IMR-90 (cell line): ENCODE data around the gene MTMR4. TPM values are rescaled to one million over a fixed set of nuclear protein-coding genes. Genes with fewer than 3 reads are reported as not detected.

Experiments used
- ATAC-seq: fragments of 200-7000 bp; cut with Tn5 transposase; 2 replicates; pipeline ENCODE4 v1.9.1; 2020; ENCODE audit warnings: low read depth, mild to moderate bottlenecking, moderate library complexity
- BruUV-seq: library from RNA; stranded (reverse); fragments of 400-500 nt; replicated peaks from 2 replicates; lab custom pipeline; 2021; lab: Mats Ljungman, UMichigan
- CTCF ChIA-PET: fragments of 300-600 bp; formaldehyde crosslinking; extraction: SDS; loops from one replicate; lab custom pipeline; 2021; ENCODE audit warnings: antibody characterized with exemption; lab: Yijun Ruan, JAX
- POLR2A ChIA-PET: fragments of 300-600 bp; sonication (Branson Sonifier 250); formaldehyde crosslinking; loops from one replicate; lab custom pipeline; 2022; ENCODE audit warnings: antibody characterized with exemption; ENCODE audit not compliant: unreplicated experiment; lab: Charles Lee
- DNase-seq: peaks from one replicate; pipeline ENCODE4 v3.0.0; 2013
- H2AFZ ChIP-seq: replicated peaks from 2 replicates; pipeline ENCODE3; 2013; ENCODE audit warnings: low read length, mild to moderate bottlenecking; ENCODE audit not compliant: poor library complexity
- H2AK5ac ChIP-seq: 2 replicates; pipeline ENCODE4 v1.6.1; 2013; ENCODE audit warnings: low read depth, low read length, inconsistent platforms
- H2AK9ac ChIP-seq: replicated peaks from 2 replicates; pipeline ENCODE3; 2013; ENCODE audit warnings: mild to moderate bottlenecking, low read depth, low read length, moderate library complexity; ENCODE audit not compliant: poor library complexity
- H2BK120ac ChIP-seq: 2 replicates; pipeline ENCODE4 v1.6.1; 2013; ENCODE audit warnings: low read depth, low read length, inconsistent platforms
- H2BK15ac ChIP-seq: 3 replicates; pipeline ENCODE4 v1.6.1; 2013; ENCODE audit warnings: low read depth, low read length, inconsistent platforms
- H2BK20ac ChIP-seq: 2 replicates; pipeline ENCODE4 v1.6.1; 2013; ENCODE audit warnings: low read depth, mild to moderate bottlenecking, inconsistent platforms, low read length, moderate library complexity
- H2BK5ac ChIP-seq: 2 replicates; pipeline ENCODE4 v1.6.1; 2013; ENCODE audit warnings: mild to moderate bottlenecking, low read depth, low read length, inconsistent platforms; ENCODE audit not compliant: poor library complexity, severe bottlenecking
- H3K14ac ChIP-seq: replicated peaks from 2 replicates; pipeline ENCODE4 v1.6.1; 2013; ENCODE audit warnings: low read depth, low read length, inconsistent platforms
- H3K18ac ChIP-seq: 2 replicates; pipeline ENCODE4 v1.6.1; 2013; ENCODE audit warnings: low read depth, low read length, control low read depth
- H3K23ac ChIP-seq: 2 replicates; pipeline ENCODE4 v1.6.1; 2013; ENCODE audit warnings: low read depth, low read length, inconsistent platforms
- H3K27ac ChIP-seq: 2 replicates; pipeline ENCODE4 v1.5.1; 2013; ENCODE audit warnings: mild to moderate bottlenecking, control low read depth, low read length; ENCODE audit not compliant: insufficient read depth
- H3K27me3 ChIP-seq: 2 replicates; pipeline ENCODE4 v1.6.1; 2013; ENCODE audit warnings: low read length; ENCODE audit not compliant: control insufficient read depth, insufficient read depth
- H3K36me3 ChIP-seq: 2 replicates; pipeline ENCODE4 v1.6.1; 2013; ENCODE audit warnings: low read length, mixed read lengths; ENCODE audit not compliant: control insufficient read depth, insufficient read depth
- H3K4ac ChIP-seq: 2 replicates; pipeline ENCODE4 v1.6.1; 2013; ENCODE audit warnings: low read depth, low read length, inconsistent platforms
- H3K4me1 ChIP-seq: 2 replicates; pipeline ENCODE4 v1.6.1; 2013; ENCODE audit warnings: low read length, mixed read lengths; ENCODE audit not compliant: control insufficient read depth, insufficient read depth
- H3K4me2 ChIP-seq: 2 replicates; pipeline ENCODE4 v1.6.1; 2013; ENCODE audit warnings: low read depth, mild to moderate bottlenecking, control low read depth, low read length, moderate library complexity
- H3K4me3 ChIP-seq: 2 replicates; pipeline ENCODE4 v1.5.1; 2013; ENCODE audit warnings: low read depth, mild to moderate bottlenecking, control low read depth, low read length, moderate library complexity; ENCODE audit not compliant: insufficient read depth
- H3K56ac ChIP-seq: 2 replicates; pipeline ENCODE4 v1.6.1; 2013; ENCODE audit warnings: low read length, inconsistent platforms; ENCODE audit not compliant: insufficient read depth; ENCODE audit errors: extremely low read depth
- H3K79me1 ChIP-seq, 2 experiments: 2 replicates each; pipeline ENCODE4 v1.6.1; 2013; ENCODE audit warnings: low read length in 2 of 2, inconsistent platforms in 1 of 2, low read depth in 1 of 2
- H3K9ac ChIP-seq: 2 replicates; pipeline ENCODE4 v1.6.1; 2013; ENCODE audit warnings: low read depth, low read length, control low read depth
- H3K9me1 ChIP-seq: 2 replicates; pipeline ENCODE4 v1.6.1; 2013; ENCODE audit warnings: low read length, inconsistent platforms; ENCODE audit not compliant: insufficient read depth
- H3K9me3 ChIP-seq: 2 replicates; pipeline ENCODE4 v1.6.1; 2013; ENCODE audit warnings: low read length; ENCODE audit not compliant: control insufficient read depth, insufficient read depth
- H4K20me1 ChIP-seq: 2 replicates; pipeline ENCODE4 v1.6.1; 2013; ENCODE audit warnings: low read length, inconsistent platforms; ENCODE audit not compliant: insufficient read depth
- H4K5ac ChIP-seq: 2 replicates; pipeline ENCODE4 v1.6.1; 2013; ENCODE audit warnings: mild to moderate bottlenecking, low read depth, low read length, control low read depth
- H4K8ac ChIP-seq, 2 experiments: 2 replicates each; pipeline ENCODE4 v1.6.1; 2013; ENCODE audit warnings: low read depth in 2 of 2, low read length in 2 of 2, control low read depth in 1 of 2, inconsistent platforms in 1 of 2
- H4K91ac ChIP-seq: 2 replicates; pipeline ENCODE4 v1.6.1; 2013; ENCODE audit warnings: low read depth, low read length, inconsistent platforms; ENCODE audit not compliant: insufficient read depth
- BHLHE40 ChIP-seq: fragments of 150-350 bp; IDR thresholded peaks from 2 replicates; pipeline ENCODE4 v1.6.1; 2016; ENCODE audit warnings: mild to moderate bottlenecking, low read depth, low read length
- CEBPB ChIP-seq: IDR thresholded peaks from 2 replicates; pipeline ENCODE4 v1.6.1; 2012; ENCODE audit warnings: low read depth, low read length, improper control_type of control experiment
- CHD1 ChIP-seq: IDR thresholded peaks from 2 replicates; pipeline ENCODE4 v1.6.1; 2012; ENCODE audit warnings: low read depth, low read length, improper control_type of control experiment
- CTCF ChIP-seq: conservative IDR thresholded peaks from 2 replicates; pipeline ENCODE4 v1.5.1; 2012; ENCODE audit warnings: mild to moderate bottlenecking, low read depth, low read length, improper control_type of control experiment
- ELK1 ChIP-seq: fragments of 150-350 bp; IDR thresholded peaks from 2 replicates; pipeline ENCODE4 v1.6.1; 2016; ENCODE audit warnings: low read depth, mild to moderate bottlenecking, low read length, moderate library complexity, borderline replicate concordance
- FOS ChIP-seq: fragments of 150-350 bp; IDR thresholded peaks from 2 replicates; pipeline ENCODE4 v1.6.1; 2016; ENCODE audit warnings: low read depth, low read length
- MAZ ChIP-seq: IDR thresholded peaks from 2 replicates; pipeline ENCODE4 v1.6.1; 2012; ENCODE audit warnings: low read depth, mild to moderate bottlenecking, low read length, improper control_type of control experiment, moderate library complexity, borderline replicate concordance
- NFE2L2 ChIP-seq: fragments of 150-350 bp; IDR thresholded peaks from 2 replicates; pipeline ENCODE4 v1.6.1; 2016; ENCODE audit warnings: low read depth, mild to moderate bottlenecking, low read length
- POLR2A ChIP-seq: IDR thresholded peaks from 2 replicates; pipeline ENCODE4 v1.6.1; 2012; ENCODE audit warnings: mild to moderate bottlenecking, low read depth, low read length
- RFX5 ChIP-seq: IDR thresholded peaks from 2 replicates; pipeline ENCODE4 v1.8.0; 2012; ENCODE audit warnings: low read depth, mild to moderate bottlenecking, low read length, moderate library complexity
- USF2 ChIP-seq: fragments of 150-350 bp; IDR thresholded peaks from 2 replicates; pipeline ENCODE4 v1.6.1; 2017; ENCODE audit warnings: mild to moderate bottlenecking, antibody characterized with exemption, low read length, low read depth
- WGBS, 2 experiments: methylation state at CpG; one replicate each; pipeline versions ENCODE4 v1.1.5 to v1.1.7; 2013; ENCODE audit warnings: missing lambda C conversion rate in 2 of 2; ENCODE audit not compliant: insufficient read length in 1 of 2; ENCODE audit errors: extremely low coverage in 2 of 2; 5-methylcytosine and 5-hydroxymethylcytosine counted together
- dilution Hi-C: fragments of 300-500 bp; cut with HindIII; formaldehyde crosslinking; loops from one replicate; pipeline ENCODE4 v1.14.3; 2018; ENCODE audit warnings: low sequenced_read_pairs; ENCODE audit not compliant: unreplicated experiment
- in situ Hi-C: fragments of 300-500 bp; cut with MboI; formaldehyde crosslinking; loops from 3 replicates; pipeline ENCODE4 v1.14.3; 2019; ENCODE audit warnings: low sequenced_read_pairs, inconsistent platforms, mixed read lengths
- intact Hi-C: fragments of 100-400 bp; cut with micrococcal nuclease; formaldehyde crosslinking; loops from 2 replicates; pipeline ENCODE4 v1.10.0; 2022
- polyA plus RNA-seq, 3 experiments: library from polyadenylated mRNA; depleted of rRNA; stranded (reverse); fragments of >200 nt; gene quantifications; 2 replicates each; pipeline ENCODE4 v1.2.3, GENCODE V29; 2012; ENCODE audit warnings: low replicate concordance in 1 of 3
- total RNA-seq: library from RNA; depleted of rRNA; stranded (reverse); fragments of >200 nt; gene quantifications from 2 replicates; pipeline ENCODE4 v1.2.3, GENCODE V29; 2012

MTMR4 gene
- total and polyA plus RNA-seq, 2 of the 4 experiments (the other 2 are of a cell fraction), result 13.2 to 42.5 TPM

GRCh38 chr17:58476812-58477211 lies 37.6 kb downstream of the MTMR4 start:
- Histone ChIP-seq H2AK9ac (no peak overlapping the region), H4K20me1 (no peaks in the 10 kb centered on the region), H3K9ac (no peak overlapping the region), H4K8ac (no peak overlapping the region), H2BK120ac (no peak overlapping the region), H3K27ac (no peak overlapping the region), H3K4me1 (no peaks in the 10 kb centered on the region), H3K4me2 (no peak overlapping the region), H3K9me3 (no peaks in the 10 kb centered on the region), H3K14ac (no peak overlapping the region), H4K5ac (no peak overlapping the region), H2BK20ac (no peak overlapping the region), H3K27me3 (no peaks in the 10 kb centered on the region; the same call in 1 of the 2 replicates), H3K4me3 (no peak overlapping the region), H2BK15ac (no peak overlapping the region), H3K18ac (no peak overlapping the region), H3K79me1 (no peaks in the 10 kb centered on the region), H2AK5ac (no peak overlapping the region), H3K56ac (no peak overlapping the region), H3K9me1 (no peaks in the 10 kb centered on the region), H4K91ac (no peak overlapping the region), H2BK5ac (no peak overlapping the region), H3K36me3 (no peaks in the 10 kb centered on the region), H2AFZ (no peak overlapping the region), H3K23ac (no peak overlapping the region), H3K4ac (no peak overlapping the region)
- POLR2A ChIA-PET, result no interaction called here
- ATAC-seq (no peak), DNase-seq (no peak)
- intact Hi-C loops, result no loop called here
- CTCF ChIA-PET, result no interaction called here
- BruUV-seq, result no TSS peak
- 30% methylated on average over 2 of the region's 18 CpGs; no CpG with 5 or more reads in 1 of the 2 experiments for WGBS, 2 experiments
- in situ Hi-C loops, result no loop called here
- TF ChIP-seq USF2, result no peak
- no peak for TF ChIP-seq CTCF
- no peak for TF ChIP-seq POLR2A
- no peak for TF ChIP-seq CEBPB
- no peak for TF ChIP-seq RFX5
- no peak for TF ChIP-seq CHD1
- TF ChIP-seq FOS, result no peak
- no peak for TF ChIP-seq ELK1
- no peak for TF ChIP-seq MAZ
- TF ChIP-seq NFE2L2, result no peak
- TF ChIP-seq BHLHE40, result no peak
- dilution Hi-C loops, result no loop called here
